A549 (cell line): ENCODE results near the gene SGSM1.

Source experiments
- CBX2 ChIP-seq: fragments of 200-600 bp; sonication (generic); IDR thresholded peaks from 2 replicates; pipeline ENCODE4 v1.6.1; 2016; ENCODE audit warnings: low read depth, mild to moderate bottlenecking, borderline replicate concordance
- CTCF ChIP-seq: fragments of >200 bp; sonication (Bioruptor Twin); formaldehyde crosslinking; IDR thresholded peaks from 3 replicates; pipeline ENCODE4 v1.5.1; 2016
- POLR2A ChIP-seq: IDR thresholded peaks from 2 replicates; pipeline ENCODE4 v1.6.1; 2012; ENCODE audit warnings: mild to moderate bottlenecking, low read length
- RAD21 ChIP-seq, 2 experiments: fragments of >200 bp in 1 of 2; sonication (Bioruptor Twin) in 1 of 2; formaldehyde crosslinking in 1 of 2; IDR thresholded peaks in 1 of 2; conservative IDR thresholded peaks in 1 of 2; 2 replicates in 1 of 2; 3 replicates in 1 of 2; pipeline ENCODE4 v1.6.1; 2012 to 2018; ENCODE audit warnings: inconsistent platforms in 1 of 2
- ZSCAN20 ChIP-seq: fragments of 250-450 bp; sonication (Bioruptor Pico); IDR thresholded peaks from 2 replicates; pipeline ENCODE4 v1.8.0; 2022; ENCODE audit warnings: mild to moderate bottlenecking, moderate library complexity
- TF ChIP-seq, protein P1 (sequence below): fragments of 450-650 bp; IDR thresholded peaks from 2 replicates; pipeline ENCODE4 v1.6.1; 2014; ENCODE audit warnings: antibody characterized with exemption

- TF ChIP-seq, protein P1, sequence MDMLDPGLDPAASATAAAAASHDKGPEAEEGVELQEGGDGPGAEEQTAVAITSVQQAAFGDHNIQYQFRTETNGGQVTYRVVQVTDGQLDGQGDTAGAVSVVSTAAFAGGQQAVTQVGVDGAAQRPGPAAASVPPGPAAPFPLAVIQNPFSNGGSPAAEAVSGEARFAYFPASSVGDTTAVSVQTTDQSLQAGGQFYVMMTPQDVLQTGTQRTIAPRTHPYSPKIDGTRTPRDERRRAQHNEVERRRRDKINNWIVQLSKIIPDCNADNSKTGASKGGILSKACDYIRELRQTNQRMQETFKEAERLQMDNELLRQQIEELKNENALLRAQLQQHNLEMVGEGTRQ = no peak
- TF ChIP-seq POLR2A = no peak
- no peak for TF ChIP-seq CTCF
- TF ChIP-seq CBX2 = no peak
- TF ChIP-seq ZSCAN20 (CRISPR knock-in tag) = no peak
- no peak for TF ChIP-seq RAD21 (conservative IDR thresholded peaks at IDR 0.05 in 1 of 2, IDR thresholded peaks at IDR 0.05 in 1 of 2)
These were observed 148.1 kb downstream of the SGSM1 start for GRCh38 chr22:24954114-24954463.
